Measurements from ENCODE around the gene PWWP2B.

Gene PWWP2B

GRCh38 chr10:132448248-132448731 is 51.3 kb downstream of the PWWP2B start:
- peak; percentile 72 for DNase-seq

DNA sequence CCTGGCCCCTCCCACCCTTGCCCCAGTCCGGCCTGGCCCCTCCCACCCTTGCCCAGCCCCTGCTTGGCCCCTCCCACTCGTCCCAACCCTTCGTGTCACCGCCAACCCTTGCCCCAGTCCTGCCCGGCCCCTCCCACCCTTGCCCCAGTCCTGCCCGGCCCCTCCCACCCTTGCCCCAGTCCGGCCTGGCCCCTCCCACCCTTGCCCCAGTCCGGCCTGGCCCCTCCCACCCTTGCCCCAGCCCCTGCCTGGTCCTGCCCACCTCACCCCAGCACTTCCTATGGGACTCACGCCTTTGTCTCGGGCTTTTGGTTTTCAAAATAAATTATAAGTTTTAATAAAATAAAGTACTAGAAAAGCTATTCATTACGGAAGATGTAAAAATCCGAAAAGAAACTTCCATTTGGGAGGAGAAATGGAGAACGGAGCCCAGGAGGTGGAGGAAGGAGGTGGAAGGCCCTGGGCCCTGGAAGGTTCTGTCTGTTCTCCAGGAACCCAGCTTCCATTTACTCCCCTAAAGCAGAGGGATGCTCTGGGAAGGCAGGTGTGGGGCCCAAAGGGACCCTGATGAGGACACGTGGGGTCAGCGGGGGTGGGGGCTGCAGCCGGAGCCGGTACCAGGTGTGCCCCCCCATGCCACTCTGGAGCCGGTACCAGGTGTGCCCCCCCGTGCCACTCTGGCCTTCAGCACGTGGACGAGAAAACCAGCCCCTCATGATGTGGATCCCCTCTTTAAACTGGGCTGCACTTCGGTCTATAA is 52.2 kb downstream of the PWWP2B start:
- peak; percentile 57 for DNase-seq

GRCh38 chr10:132449811-132450181 is 52.8 kb downstream of the PWWP2B start:
- no peak for DNase-seq

DNA sequence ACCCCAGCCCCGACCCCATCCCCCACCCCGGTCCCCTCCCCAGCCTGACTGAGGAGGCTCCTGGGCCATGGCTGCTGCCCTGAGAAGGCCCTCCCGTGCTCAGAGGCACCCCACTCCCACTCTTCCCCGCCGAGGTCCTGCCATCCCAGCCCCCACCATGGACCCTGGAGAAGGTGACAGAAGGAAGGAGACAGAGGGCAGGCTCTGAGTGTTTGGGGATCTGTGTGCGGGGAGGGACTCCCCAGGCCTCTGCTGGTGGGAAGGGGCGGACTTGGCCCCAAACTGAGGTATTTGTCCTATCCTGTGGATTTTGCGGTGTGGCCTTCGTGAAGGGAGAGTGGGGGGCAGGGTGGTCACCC is 53.4 kb downstream of the PWWP2B start:
- DNase-seq: no peak

DNA sequence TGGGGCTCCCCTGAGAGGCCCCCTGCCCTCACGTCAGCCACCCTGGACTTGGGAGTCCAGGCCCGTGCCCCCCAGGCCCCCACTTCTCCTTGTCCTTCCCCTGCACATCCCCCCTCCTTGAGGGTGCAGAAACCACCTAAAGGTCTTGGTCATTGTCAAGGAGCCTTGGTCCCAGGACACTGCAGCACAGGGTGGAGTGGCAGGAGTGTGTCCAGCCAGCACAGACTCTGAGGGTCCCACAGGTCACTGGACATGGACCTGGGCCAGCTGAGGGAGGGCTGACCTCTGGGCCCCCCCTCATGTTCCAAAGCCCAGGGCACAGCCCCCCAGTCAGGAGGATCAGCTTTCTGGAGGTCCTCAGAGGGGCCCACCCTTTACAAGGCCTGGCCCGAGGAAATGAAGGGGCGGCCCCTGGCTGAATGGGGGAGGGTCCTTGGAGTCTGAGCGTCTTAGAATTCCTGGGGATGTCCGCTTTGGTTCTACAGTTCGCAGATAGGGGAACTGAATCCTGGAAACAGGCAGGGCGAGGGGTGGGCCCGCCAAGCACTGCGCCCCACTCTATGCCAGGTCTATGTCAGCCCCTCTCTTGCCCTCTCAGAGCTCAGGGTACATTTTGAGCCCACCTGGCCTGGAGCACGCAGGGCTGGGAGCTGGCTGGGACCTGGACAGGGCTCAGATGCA is 54.0 kb downstream of the PWWP2B start:
- DNase-seq: no peak

GRCh38 chr10:132451506-132452215 is 54.7 kb downstream of the PWWP2B start:
- peak; percentile 60 for DNase-seq

DNA sequence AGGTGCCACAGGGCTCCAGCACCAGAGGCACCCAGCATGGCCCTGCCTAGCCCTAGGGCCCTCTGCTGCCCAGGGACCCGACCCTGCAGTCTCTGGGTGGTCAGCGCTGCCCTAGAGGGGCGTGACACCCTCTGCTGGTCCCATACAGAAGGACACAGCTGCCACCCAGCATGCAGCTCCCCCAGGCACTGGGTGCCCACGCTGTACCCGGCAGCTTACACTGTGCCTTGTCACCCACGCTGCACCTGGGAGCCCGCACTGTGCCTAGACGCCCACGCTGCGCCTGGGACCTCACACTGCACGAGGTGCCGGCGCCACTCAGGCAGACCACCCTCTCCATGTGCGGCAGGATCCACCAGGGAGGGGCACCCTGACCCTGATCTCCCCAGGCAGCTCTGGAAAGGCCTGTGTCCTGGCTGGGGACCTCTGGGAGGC is 55.2 kb downstream of the PWWP2B start:
- DNase-seq: peak; percentile 50

DNA sequence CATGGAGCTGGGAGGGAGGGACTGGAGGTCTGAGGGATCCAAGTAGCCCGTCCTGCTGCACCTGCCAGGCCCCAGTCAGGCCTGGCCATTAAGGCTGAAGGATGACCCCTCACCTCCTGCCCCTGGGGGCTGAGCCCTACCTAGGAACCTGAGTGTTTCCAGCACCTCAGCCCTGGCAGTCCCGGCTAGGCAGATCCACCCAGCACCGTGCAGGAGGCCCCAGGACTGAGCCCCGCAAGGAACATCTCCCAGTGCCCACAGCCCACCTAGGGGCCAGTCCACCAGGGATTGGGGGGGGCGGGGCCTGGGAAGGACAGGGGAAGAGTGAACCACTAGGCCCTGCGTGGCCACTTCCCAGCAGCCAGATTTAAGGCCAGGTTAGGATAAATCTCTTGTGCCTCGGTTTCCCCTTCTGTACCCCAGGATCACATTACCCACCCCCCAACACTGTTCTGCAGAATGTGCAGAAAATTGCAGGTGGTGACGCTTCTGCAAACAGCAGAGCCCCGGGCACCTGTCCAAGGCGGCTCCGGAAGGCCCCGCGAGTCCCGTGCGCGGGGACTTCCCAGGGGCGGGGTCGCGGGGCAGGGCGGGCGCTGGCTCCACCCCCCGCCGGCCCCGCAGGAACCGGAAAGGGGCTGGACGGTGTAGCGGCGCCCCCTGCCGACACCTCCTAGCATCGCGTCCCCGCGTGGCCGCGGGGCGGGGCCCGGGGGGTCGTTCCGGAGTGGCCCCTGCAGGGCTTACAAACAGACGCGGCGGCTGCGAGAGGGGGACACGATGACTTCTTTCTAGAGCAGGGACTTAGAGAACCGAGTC is 55.9 kb downstream of the PWWP2B start:
- peak; percentile 94 for DNase-seq

GRCh38 chr10:132453470-132453861 is 56.5 kb downstream of the PWWP2B start:
- DNase-seq: peak; percentile 68

DNA sequence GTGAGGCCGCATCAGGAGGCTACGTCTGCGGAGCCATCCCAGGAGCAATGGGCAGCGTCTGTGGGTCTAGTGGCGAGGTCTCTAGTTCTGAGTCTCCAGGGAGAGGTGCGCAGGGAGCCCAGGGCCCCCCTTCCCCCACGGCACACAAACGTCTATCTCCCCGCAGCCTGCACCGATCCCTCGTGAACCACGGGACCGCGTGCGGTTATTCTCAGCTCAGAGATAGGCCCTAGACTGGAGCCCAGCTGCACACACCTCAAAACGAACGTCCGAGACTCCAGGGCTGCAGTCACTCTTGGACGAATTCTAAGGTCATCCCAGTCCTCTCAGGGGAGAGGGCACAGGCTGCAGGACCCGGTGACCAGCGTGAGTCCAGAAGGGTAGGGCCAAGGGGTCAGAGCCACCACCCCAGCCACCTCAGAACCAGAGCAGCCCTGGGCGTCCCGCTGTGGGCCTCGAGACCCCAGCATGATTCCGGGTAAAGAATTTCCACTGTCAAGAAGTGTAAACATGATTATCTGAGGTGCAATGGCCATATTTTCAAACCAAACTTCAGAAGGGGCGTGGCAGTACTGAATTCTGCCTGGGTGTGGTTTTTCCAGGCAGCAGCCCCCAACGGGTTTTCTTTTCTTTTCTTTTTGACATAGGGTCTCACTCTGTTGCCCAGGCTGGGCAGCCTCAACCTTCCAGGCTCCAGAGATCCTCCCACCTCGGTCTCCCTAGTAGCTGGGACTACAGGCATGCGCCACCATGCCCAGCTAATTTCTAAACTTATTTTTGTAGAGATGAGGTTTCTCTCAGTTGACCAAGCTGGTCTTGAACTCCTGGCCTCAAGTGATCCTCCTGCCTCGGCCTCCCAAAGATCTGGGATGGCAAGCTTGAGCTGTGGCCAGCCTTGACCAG is 57.5 kb downstream of the PWWP2B start:
- DNase-seq: no peak

DNA sequence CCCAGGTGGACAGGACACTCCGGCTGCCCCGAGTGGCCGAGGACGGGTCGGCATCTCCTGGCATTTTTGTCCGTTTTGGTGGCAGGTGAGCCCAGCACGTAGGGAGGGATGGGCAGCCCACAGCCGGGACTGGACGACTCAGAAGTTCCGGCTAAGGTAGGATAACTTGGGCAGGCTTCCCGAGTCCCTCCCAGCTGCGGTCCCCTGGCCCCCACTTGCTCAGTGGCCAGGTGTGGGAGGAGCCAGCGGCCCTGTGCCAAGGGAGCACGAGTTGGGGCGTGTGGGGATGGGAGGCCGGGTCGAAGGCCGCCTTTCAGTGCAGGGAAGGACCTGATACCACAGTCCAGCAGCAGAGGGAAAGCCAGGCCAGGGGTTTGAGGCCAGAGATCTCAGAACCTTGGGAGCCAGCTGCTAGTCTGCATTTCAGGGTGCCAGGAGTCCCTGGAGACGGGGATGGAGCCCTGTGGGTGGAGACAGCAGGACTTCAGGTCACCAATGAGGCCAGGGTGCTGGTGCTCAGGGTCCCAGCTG is 58.5 kb downstream of the PWWP2B start:
- DNase-seq: no peak

DNA sequence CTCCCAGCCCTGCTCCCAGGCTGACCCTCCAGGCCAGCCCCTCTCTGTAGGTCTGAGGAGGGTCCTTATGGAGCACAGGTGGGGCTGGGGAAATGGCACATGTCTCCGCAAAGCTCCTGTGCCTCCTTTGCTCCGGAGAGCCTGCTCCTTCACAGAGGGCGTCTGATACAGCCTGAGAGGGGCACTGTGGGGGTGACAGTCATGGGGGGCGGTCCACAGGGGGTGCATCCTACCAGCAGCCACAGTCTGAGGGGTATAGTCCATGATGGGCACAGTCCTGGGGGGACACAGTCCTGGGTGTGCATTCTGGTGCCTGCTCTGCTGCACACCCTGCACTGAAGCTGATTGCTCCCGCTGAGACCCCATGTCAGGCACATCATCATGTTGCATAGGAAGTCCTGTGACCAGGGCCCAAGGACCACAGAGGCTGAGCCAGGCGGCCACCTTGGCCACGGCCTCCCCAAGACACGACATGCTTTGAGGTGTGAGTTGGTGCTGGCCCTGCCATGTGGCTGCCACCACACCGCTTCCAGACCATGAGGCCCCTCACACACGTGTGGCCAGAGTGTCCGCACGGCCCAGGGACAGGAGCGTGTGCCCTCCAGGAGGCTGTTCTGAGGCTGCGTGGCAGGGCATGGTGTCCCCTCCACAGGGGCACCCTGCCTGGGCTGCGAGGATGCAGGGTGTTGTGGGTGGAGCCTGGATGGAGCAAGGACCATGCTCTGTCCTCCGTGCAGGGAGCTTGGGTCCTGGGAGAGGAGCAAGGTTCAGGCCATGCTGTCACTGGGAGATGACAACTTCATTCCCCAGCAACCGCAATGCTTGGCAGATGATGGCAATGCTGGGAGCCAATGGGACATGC is 59.2 kb downstream of the PWWP2B start:
- DNase-seq: peak; percentile 37

DNA sequence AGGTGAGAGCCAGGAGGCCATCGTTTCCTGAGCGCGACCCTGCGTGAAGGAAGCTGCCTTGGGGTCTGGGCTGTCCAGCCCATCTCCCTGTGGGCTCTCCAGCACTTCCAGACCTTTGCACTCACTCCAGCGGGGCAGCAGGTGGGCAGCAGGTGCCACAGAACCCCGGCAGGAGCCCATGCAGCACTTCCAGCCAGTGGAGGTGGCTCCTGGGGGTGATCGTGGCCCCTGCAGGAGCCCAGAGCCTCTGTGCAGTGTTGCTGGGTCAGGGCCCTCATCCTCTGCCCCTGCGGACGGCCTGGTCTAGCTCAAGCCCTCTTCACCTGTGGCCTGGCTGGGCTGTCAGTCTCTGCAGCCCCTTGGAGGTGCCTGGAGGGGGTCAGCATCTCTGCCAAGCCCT is 59.9 kb downstream of the PWWP2B start:
- no peak for DNase-seq

GRCh38 chr10:132457328-132458070 is 60.5 kb downstream of the PWWP2B start:
- DNase-seq: peak; percentile 87

- DNase-seq: peak; percentile 53
These were observed 61.1 kb downstream of the PWWP2B start for GRCh38 chr10:132458071-132458585.

DNA sequence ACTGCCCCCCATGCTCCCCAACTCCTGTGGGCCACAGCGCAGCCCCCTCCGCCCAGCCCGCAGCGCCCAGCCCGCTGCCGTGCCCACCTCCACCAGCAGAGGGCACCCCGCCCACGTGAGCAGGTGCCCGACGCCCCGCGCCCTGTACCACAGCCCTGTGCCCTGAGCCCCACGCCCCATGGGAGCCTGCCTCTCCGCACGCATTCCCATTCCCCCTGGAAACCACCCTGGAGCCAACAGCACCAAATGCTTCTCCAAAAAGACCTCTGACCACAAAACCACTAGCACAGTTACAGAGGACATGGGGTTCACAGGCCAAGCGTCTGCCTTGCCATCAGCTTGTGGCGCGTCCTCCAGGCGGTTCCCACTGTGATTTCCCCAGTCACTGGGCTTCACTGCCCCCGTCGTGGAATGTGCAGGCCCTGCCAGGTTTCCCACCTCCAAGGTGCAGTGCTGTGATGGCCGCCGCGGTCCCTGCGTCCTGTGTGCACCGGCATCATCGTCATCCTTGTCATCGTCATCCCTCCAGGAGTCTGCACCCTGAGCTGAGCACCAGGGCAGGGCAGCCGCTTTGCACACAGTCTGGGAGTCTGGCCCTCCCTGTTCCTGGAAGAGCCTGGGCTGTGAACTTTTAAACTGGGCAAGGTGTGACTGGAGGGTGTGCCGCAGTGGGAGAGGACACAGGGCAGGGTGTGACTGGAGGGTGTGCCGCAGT is 61.7 kb downstream of the PWWP2B start:
- peak; percentile 63 for DNase-seq

DNA sequence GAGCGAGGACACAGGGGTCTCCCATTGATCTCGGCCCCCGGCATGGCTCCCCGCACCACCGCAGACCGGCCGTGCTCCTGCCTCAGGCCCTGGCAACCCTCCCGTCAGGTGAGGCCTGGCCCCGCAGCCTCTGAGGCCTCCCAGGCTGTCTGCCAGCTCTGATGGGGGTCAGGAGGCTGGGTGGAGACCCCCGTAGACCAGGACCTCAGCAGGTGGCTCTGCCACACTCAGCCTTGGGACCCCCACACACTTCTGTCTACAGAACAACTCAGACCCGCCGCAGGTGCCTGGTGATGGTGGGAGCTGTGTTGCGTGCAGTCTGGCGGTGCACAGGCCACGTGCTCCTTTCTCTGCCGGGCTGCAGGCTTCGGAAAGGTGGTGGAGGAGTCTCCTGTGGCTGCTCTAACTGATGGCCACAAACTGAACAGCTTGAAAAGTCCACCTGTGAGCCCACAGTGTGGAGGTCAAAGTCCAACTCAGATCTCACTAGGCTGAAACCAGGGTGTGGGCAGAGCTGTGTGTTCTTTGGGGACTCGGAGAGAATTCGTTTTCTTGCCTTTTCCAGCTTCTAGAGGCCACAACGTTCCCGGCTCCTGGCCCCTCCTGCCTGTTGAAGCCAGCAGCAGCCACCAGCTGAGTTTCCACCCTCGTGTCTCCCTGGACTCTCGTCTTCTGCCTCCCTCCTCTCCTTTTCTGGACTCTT is 62.5 kb downstream of the PWWP2B start:
- DNase-seq: peak; percentile 57

- no peak for DNase-seq
These were observed 63.1 kb downstream of the PWWP2B start for GRCh38 chr10:132460071-132460470.

Data from DMS53 (cell line).